AG10803 (cell line): ENCODE results near the gene CCDC74A.
"Not testable (repeated sequence)": the region's sequence is repeated elsewhere in the genome, so short reads cannot be mapped to it uniquely, and the experiment has no call there.

Experiments
- DNase-seq: peaks from one replicate; pipeline ENCODE4 v3.0.0; 2010; ENCODE audit warnings: low read depth
- H3K4me3 ChIP-seq: 2 replicates; pipeline ENCODE4 v1.5.1; 2011; ENCODE audit warnings: mild to moderate bottlenecking, low read length, control low read depth
- TF ChIP-seq, protein P1 (sequence below): conservative IDR thresholded peaks from 2 replicates; pipeline ENCODE4 v1.5.1; 2011; ENCODE audit warnings: mild to moderate bottlenecking, low read length, control low read depth, inconsistent platforms

Gene CCDC74A

DNA sequence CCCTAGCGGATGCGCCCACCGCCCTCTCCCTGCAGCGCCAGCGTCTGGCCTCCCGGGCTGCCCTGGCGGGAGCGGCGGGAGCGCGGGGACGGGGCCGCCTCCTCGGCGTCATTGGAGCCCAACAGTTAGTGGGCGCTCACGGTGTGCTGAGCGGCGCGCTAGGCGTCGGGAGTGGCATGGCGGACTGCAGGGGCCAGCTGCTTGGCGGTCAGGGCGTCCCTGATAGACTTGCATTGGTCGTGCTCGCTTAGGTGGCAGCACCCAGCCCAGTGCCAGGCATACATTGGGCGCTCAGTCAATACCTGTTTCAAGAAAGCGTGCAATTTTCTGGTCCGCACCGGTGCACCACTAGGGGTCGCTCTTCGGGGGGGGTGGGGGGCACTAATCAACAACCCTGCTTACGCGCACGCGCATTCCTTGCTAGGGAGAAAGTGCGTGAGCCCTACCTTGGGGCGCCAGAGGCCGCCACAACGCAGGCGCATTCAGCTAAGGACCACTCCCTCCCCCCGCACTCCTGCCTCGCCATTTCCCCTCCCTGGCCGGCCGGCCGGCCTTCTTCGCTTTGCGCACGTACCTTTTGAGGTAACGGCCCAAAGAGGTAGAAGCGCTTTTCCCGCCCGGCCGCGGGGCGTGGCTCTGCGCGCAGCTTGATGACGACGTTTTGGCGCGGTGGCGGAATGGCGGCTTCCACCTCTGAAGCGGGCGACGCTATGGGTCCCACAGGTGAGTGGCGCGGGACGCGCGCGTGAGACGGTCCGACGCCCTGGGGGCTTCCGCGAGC lies 35.1 kb upstream of the CCDC74A start:
- peak overlapping the region; percentile 87 for H3K4me3 ChIP-seq
- TF ChIP-seq, protein P1, sequence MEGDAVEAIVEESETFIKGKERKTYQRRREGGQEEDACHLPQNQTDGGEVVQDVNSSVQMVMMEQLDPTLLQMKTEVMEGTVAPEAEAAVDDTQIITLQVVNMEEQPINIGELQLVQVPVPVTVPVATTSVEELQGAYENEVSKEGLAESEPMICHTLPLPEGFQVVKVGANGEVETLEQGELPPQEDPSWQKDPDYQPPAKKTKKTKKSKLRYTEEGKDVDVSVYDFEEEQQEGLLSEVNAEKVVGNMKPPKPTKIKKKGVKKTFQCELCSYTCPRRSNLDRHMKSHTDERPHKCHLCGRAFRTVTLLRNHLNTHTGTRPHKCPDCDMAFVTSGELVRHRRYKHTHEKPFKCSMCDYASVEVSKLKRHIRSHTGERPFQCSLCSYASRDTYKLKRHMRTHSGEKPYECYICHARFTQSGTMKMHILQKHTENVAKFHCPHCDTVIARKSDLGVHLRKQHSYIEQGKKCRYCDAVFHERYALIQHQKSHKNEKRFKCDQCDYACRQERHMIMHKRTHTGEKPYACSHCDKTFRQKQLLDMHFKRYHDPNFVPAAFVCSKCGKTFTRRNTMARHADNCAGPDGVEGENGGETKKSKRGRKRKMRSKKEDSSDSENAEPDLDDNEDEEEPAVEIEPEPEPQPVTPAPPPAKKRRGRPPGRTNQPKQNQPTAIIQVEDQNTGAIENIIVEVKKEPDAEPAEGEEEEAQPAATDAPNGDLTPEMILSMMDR: peak; percentile 63
- DNase-seq: peak; percentile 85

DNA sequence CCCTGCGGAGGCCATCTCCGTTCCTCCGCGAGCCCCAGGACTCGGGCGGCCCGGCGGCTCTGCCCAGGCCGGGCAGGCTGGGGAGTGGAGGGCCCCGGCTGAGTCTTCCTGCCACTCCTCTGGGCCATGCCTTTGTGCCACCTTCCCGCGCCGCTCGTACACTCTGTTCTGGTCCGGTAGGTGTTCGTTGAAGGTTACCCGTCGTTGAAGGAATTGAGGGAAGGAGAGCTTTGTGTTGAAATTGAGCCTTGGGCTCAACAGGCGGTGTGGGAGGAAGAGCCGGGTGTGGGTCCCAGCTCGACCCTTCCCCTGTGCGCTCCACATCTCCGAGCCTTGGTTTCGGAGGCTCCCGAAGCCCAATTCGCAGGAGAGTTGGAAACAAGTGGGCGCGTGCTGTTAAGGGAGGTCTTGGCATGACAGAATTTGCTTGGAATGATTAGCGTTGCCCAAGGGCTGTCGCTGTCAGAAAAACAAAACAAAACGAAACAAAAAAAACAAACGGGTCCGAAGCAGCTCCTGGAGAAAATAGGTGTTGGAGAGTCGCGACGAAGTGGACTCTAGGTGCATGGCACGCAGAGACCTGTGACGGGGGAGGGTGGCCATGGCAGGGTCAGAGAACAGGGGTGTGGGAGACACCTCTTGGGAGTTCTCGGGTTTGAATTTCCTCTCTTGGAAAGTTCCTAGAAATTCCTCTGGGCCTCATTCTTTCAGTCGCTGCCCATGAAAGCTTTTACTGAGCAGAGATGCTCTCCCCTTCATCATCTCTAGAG lies 34.3 kb upstream of the CCDC74A start:
- TF ChIP-seq, protein P1: no peak
- H3K4me3 ChIP-seq: peak overlapping the region; percentile 87
- no peak for DNase-seq

DNA sequence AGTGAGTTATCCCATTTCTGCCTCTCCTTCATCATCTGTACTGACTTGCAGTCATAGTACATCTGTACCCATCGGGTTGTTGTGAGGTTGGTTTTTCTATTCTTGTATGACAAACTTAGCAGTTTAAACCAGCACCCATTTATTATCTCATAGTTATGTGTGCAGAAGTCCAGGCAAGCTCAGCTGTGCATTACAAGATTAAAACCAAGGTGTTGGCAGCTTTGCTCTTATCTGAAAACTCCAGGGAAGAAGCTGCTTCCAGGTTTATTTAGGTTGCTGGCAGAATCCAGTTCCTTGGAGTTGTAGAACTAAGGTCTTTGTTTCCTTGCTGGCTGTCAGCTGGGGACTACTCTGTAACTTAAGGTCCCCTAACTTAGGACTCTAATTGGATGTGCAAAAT lies 32.2 kb upstream of the CCDC74A start:
- H3K4me3 ChIP-seq, DNase-seq: not testable (repeated sequence)

DNA sequence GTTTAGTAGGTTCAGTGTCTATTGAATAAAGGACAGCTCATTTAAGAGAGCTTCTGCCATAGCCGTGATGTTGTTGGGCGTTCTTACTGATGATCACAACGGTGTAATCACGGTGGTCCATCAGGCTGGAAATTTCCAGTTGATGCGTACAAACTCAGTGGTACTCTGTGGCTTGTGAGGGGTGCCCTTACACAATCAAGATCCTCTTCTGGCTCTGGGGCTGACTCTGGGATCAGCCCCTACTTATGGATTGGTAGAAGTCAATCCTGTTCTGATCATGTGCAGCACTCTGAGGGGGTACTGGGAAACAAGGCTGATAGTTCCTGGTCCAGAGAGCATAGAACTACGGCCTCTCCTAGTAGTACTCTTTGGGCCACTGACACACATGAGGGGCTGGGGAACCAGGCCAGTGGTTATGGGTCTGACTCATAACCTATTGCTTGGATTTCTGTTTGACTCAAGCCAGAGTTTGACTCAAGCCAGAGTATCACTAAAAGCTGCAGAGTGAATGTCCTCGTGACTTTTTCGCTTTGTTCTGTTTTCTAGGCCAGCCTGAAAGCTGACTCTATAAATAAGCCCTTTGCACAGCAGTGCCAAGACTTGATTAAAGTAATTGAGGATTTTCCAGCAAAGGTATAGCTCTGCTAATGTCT lies 29.2 kb upstream of the CCDC74A start:
- not testable (repeated sequence) for H3K4me3 ChIP-seq
- DNase-seq: peak; percentile 27

DNA sequence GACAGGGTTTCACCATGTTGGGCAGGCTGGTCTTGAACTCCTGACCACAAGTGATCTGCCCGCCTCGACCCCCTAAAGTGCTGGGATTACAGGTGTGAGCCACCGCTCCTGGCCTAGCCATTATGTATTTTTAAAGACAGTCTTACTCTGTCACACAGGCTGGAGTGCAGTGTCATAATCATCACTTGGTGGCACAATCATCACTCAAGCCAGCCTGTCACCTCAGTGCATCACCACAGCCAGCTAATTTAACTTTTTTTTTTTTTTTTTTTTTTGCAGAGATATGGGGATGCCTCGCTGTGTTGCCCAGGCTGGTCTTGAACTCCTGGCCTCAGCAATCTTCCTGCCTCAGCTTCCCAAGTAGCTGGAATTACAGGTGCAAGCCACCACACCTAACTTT lies 24.1 kb upstream of the CCDC74A start:
- DNase-seq, H3K4me3 ChIP-seq: not testable (repeated sequence)

DNA sequence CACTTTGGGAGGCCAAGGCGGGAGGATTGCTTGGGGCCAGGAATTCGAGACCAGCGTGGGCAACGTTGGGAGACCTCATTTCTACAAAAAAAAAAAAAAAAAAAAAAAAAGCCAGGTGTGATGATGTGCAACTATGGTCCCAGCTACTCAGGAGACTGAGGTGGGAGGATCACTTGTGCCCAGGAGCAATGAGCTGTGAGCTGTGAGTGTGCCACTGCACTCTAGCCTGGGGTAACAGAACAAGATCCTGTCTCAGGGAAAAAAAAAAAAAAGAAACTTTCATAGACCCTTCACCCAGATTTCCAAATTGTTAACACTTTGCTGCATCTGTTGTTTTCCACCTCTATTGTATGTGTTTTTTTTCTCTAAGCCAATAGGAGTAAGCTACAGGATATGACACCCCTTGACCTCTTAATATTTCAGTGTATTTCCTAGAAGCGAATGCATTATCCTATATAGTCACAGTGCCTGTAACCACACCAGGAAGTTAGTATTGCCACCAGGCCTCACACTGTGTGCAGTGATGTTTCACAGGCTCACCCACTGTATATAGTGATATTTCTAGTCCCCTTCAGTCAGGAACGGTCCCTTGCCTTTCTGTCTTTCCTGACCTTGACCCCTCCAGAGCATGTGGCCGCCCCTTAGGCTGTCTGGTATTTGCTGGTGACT lies 23.5 kb upstream of the CCDC74A start:
- not testable (repeated sequence) for H3K4me3 ChIP-seq

DNA sequence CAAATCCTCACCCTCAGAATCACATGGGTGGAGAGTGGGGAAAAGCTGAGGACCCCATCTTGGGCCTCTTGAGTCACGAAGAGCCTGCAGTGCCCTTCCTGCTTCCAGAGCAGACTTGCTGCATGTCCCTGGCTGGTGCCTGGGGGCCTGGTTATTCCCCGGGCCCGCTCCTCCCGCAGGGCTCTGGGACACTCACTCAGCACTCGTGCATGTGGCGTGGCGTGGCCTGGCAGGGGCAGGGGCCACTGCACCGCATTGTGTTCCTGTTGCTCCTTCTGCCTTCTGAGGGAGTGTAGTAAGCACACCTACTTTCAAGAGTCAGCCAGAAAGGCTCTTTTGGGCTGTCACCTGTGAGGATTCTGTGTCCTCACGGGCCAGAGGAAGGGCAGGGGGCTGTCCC lies 18.1 kb upstream of the CCDC74A start:
- TF ChIP-seq, protein P1: no peak
- no peak for DNase-seq
- no peak overlapping the region for H3K4me3 ChIP-seq

More for the DNA sequence above, 23.5 kb upstream of the CCDC74A start:
- DNase-seq: not testable (repeated sequence)

DNA sequence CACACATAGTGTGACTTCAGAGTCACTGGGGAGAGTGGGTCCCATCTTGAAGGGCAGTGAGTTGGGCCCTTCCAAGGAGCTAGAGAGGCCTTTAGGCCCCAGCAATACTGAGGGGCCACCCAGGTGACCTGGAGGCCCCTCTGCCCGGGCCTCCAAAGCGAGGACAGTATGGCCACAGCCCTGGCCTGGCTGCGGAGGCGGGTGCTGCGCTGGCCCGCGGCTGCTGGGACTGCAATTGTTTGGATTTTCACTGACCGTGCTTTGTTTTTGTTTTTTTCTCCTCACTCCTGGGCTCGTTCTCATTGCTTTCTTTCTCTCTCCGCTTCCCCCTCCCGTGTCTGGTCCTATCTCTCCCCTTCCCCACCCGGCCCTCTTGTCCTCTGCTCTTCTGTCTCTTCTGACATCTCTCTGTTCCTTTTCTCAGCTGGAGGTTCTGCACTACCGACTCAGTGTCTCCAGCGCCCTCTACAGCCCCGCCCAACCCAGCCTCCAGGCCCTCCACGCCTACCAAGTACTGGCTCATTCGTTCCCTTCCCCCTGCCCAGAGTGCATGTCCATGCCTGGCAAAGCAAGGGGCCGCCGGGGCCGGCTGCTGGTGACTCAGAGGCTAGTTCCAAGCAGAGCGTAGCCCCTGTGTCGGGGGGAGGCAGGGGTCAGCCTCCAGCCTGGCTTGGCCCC lies 16.3 kb upstream of the CCDC74A start:
- not testable (repeated sequence) for H3K4me3 ChIP-seq

DNA sequence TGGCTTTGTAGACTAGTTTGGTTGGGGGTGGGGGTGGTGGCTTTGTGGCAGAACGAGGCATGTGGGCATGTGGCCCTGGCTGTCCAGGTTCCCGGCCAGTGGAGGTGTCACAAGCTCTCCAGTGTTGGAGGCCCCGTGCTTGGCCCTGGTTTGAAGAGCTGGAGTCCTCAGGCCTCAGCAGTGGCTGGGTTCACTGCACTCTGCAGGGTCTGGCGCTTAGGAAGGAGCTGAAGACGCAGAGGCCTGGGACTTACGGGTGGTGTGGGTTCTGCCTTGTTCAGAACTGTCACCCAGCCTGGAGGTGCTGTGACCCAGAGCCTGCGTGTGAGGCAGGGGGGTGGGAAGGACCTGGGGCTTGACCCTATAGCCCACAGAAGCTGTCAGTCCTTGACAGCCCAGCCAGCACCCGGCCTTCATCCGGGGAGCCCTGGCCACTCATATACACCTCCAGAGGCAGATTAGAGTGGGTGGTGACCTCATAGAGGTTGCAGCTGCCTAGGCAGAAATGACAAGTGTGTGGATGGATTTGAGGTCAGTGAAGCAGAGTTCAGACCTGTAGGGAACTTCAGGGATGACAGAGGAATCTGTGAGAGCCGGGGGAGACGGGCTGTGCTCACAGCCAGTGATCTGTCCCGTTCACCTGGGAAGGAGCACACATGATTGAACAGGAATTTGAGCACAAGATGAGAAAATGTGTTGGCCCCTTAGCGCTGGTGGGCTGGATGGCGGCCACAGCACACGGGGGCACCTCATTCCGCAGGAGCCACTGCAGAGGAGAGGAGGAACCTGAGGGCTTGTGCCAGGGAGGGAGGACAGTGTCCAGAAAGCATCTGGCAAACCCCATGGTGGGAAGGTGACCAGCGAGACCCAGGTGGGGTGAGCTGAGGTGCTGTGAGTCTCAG lies 15.5 kb upstream of the CCDC74A start:
- DNase-seq, H3K4me3 ChIP-seq: not testable (repeated sequence)

More for the DNA sequence above, 16.3 kb upstream of the CCDC74A start:
- DNase-seq: not testable (repeated sequence)

DNA sequence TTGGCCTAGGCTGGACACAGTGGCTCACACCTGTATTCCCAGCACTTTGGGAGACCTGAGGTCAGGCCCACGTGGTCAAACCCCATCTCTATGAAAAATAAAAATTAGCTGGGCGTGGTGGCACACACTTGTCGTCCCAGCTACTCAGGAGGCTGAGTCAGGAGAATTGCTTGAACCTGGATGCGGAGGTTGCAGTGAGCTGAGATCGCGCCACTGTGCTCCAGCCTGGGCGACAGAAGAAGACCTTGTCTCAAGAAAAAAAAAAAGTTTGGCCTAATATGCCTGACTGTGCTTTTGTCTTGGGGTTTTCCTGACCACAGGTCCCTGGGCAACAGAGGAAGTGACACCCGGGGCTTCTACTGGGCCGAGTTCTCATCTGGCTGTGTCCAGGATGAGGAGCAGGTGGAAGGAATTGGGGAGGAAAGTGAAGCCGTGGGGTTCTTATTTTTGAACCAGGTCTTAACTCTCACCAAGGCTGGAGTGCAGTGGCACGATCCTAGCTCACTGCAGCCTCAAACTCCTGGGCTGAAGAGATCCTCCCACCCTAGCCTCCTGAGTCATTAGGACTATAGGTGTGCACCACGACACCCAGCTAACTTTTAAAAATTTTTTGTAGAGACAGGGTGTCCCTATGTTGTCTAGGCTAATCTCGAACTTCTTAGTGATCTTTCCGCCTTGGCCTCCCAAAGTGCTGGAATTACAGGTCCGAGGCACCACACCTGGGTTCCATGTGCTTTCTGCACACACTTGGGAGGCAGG lies 13.1 kb upstream of the CCDC74A start:
- not testable (repeated sequence) for H3K4me3 ChIP-seq, DNase-seq

DNA sequence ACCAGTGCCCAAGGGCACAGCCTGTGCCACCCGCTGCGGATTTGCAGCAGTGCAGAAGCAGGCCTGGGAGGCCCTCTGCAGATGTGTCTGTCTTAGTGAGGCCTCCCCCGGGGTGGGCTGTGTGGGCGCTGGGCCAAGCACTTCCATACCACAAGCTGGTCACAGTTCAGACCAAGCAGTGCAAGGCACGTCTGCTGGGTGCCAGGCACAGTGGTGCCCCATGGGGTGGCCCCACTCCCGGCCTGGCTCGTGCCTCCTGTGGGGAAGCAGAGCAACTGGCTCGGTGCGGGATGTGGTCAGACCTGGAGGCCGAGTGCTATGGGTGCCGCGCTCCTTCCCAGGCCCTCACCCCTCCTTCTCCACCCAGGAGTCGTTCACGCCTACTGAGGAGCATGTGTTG lies 12.5 kb upstream of the CCDC74A start:
- H3K4me3 ChIP-seq, DNase-seq: not testable (repeated sequence)
